ENCODE measurements around the gene UBE2I. TPM values are rescaled to one million over a fixed set of nuclear protein-coding genes. Genes with fewer than 3 reads are reported as not detected.

Gene UBE2I
- polyA plus RNA-seq, 10 donors, result 89.9 to 116 (median 99.7) TPM

Other genes with a start within 250 kb of the UBE2I start
- gene SSTR5, start 236.9 kb upstream of the UBE2I start, polyA plus RNA-seq (ENCODE audit: insufficient read length in 10 of 10), result under 1 TPM in 2 of 10 donors, not detected in 8; 0.12 to 0.15 TPM
- not detected for gene C1QTNF8, start 213.4 kb upstream of the UBE2I start, polyA plus RNA-seq (ENCODE audit: insufficient read length in 10 of 10)
- gene CACNA1H, start 156.5 kb upstream of the UBE2I start, polyA plus RNA-seq (ENCODE audit: insufficient read length in 10 of 10), result 10 to 100 TPM; 30.7 to 52.0 (median 36.2) TPM
- 1 to 10 TPM in 8 of 10 donors, under 1 TPM in 2; 0.49 to 2.0 (median 1.3) TPM for gene TPSG1, start 84.4 kb upstream of the UBE2I start, polyA plus RNA-seq (ENCODE audit: insufficient read length in 10 of 10)
- gene TPSB2, start 79.5 kb upstream of the UBE2I start, polyA plus RNA-seq (ENCODE audit: insufficient read length in 10 of 10), result 1 to 10 TPM in 9 of 10 donors, under 1 TPM in 1; 0.34 to 6.3 (median 2.6) TPM
- gene TPSAB1, start 68.9 kb upstream of the UBE2I start, polyA plus RNA-seq (ENCODE audit: insufficient read length in 10 of 10), result 1 to 10 TPM in 9 of 10 donors, under 1 TPM in 1; 0.67 to 7.3 (median 2.6) TPM
- 1 to 10 TPM in 2 of 10 donors, under 1 TPM in 3, not detected in 5; 0.33 to 1.2 (median 0.91) TPM for gene TPSD1, start 53.6 kb upstream of the UBE2I start, polyA plus RNA-seq (ENCODE audit: insufficient read length in 10 of 10)
- gene BAIAP3, start 24.0 kb downstream of the UBE2I start, polyA plus RNA-seq (ENCODE audit: insufficient read length in 10 of 10), result 1 to 10 TPM in 2 of 10 donors, under 1 TPM in 8; 0.40 to 1.2 (median 0.81) TPM
- 10 to 100 TPM; 35.9 to 54.8 (median 44.5) TPM for gene TSR3, start 42.2 kb downstream of the UBE2I start, polyA plus RNA-seq (ENCODE audit: insufficient read length in 10 of 10)
- gene GNPTG, start 42.3 kb downstream of the UBE2I start, polyA plus RNA-seq (ENCODE audit: insufficient read length in 10 of 10), result 10 to 100 TPM; 21.1 to 43.0 (median 36.4) TPM
- 10 to 100 TPM in 1 of 10 donors, 1 to 10 TPM in 9; 4.4 to 13.3 (median 7.1) TPM for gene UNKL, start 105.1 kb downstream of the UBE2I start, polyA plus RNA-seq (ENCODE audit: insufficient read length in 10 of 10)
- 10 to 100 TPM in 6 of 10 donors, 1 to 10 TPM in 4; 8.1 to 13.5 (median 10.3) TPM for gene UQCC4, start 111.1 kb downstream of the UBE2I start, polyA plus RNA-seq (ENCODE audit: insufficient read length in 10 of 10)
- gene PERCC1, start 121.4 kb downstream of the UBE2I start, polyA plus RNA-seq (ENCODE audit: insufficient read length in 10 of 10), result under 1 TPM in 3 of 10 donors, not detected in 7; 0.18 to 0.29 (median 0.19) TPM
- 1 to 10 TPM in 8 of 10 donors, under 1 TPM in 2; 0.68 to 2.7 (median 1.6) TPM for gene CCDC154, start 134.9 kb downstream of the UBE2I start, polyA plus RNA-seq (ENCODE audit: insufficient read length in 10 of 10)
- 10 to 100 TPM; 19.8 to 37.5 (median 28.3) TPM for gene CLCN7, start 165.4 kb downstream of the UBE2I start, polyA plus RNA-seq (ENCODE audit: insufficient read length in 10 of 10)
- gene PTX4, start 179.3 kb downstream of the UBE2I start, polyA plus RNA-seq (ENCODE audit: insufficient read length in 10 of 10), result 1 to 10 TPM in 2 of 10 donors, under 1 TPM in 8; 0.13 to 1.5 (median 0.53) TPM
- gene TELO2, start 183.7 kb downstream of the UBE2I start, polyA plus RNA-seq (ENCODE audit: insufficient read length in 10 of 10), result 10 to 100 TPM; 16.5 to 33.9 (median 27.0) TPM
- 10 to 100 TPM; 10.3 to 21.1 (median 15.1) TPM for gene TMEM204, start 224.0 kb downstream of the UBE2I start, polyA plus RNA-seq (ENCODE audit: insufficient read length in 10 of 10)